ENCODE measurements around the gene RALGDS. TPM values are rescaled to one million over a fixed set of nuclear protein-coding genes. Genes with fewer than 3 reads are reported as not detected.

The RALGDS gene
- total RNA-seq, 2 donors from 2014 or later = 27.8 to 64.6 TPM

DNA sequence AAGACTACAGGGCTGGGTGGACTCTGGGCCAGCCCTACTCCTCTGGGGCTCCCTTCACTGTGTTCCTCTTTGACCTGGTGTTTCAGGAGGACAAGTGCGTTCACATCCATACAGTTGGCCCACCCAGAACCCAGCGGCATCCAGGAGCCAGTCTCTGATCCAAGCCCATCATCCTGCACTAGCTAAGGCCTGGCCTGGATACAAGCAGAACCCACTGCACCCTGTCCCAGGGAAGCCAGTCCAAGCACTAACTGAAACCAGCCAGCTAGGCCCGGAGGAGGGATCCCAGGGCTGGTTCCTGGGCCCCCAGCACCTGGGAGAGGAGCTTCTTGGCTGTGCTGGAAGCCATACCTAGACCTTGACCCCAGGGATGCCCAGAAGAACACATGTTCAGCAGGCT is 46.7 kb upstream of the RALGDS start:
- Histone ChIP-seq H3K4me3 (no peak overlapping the region), H3K4me1 (peaks cover 15% of the 10 kb centered on the region), H3K9me3 (no peaks in the 10 kb centered on the region), H3K36me3 (replicated peaks in 1 of 2; ENCODE audit: insufficient read depth in 1 of 2, low read depth in 2 of 2) (no peaks in the 10 kb centered on the region), H3K27ac (no peak overlapping the region), H3K27me3 (no peaks in the 10 kb centered on the region)
- TF ChIP-seq, protein P1, sequence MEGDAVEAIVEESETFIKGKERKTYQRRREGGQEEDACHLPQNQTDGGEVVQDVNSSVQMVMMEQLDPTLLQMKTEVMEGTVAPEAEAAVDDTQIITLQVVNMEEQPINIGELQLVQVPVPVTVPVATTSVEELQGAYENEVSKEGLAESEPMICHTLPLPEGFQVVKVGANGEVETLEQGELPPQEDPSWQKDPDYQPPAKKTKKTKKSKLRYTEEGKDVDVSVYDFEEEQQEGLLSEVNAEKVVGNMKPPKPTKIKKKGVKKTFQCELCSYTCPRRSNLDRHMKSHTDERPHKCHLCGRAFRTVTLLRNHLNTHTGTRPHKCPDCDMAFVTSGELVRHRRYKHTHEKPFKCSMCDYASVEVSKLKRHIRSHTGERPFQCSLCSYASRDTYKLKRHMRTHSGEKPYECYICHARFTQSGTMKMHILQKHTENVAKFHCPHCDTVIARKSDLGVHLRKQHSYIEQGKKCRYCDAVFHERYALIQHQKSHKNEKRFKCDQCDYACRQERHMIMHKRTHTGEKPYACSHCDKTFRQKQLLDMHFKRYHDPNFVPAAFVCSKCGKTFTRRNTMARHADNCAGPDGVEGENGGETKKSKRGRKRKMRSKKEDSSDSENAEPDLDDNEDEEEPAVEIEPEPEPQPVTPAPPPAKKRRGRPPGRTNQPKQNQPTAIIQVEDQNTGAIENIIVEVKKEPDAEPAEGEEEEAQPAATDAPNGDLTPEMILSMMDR (IDR thresholded peaks at IDR 0.05) = no peak
- TF ChIP-seq POLR2A (IDR thresholded peaks at IDR 0.05) = no peak
- intact Hi-C loops (cut with DNase I) = no loop called here
- DNase-seq (no peak), ATAC-seq (no peak)
- WGBS, 2 donors = 75 to 100% methylated on average over 1 to 2 of the region's 3 CpGs

DNA sequence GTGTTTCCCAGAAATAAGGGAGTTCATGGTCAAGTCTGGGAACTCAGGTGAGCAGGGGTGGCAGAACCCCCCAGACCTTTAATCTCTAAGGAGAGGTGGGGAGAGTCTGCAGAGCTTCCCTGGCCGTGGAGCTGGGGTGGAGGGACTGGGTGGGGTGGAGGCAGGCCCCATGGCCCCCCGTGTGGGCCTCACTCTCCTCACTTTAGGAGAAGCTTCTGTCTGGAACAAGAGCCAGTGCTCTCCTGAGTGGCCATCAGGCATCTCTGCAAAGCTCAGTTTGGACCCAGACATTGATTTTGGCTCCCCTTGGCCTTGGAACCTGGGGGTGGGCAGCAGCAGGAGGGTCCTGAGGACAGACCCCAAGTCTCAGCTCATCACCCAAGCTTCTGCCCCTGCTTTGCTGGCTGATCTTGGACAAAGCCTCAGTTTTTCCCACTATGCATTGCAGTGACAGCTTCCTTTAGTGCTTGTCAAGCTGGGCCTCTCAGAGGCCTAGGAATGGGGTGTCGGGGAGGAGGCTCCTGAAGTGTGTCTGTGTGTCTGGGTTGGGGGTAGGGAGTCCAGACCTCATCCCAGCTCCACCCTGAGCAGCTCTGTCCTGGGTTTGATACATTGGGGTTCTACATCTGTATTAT is 46.2 kb upstream of the RALGDS start:
- no peak for ATAC-seq
- Histone ChIP-seq H3K27me3 (no peaks in the 10 kb centered on the region), H3K4me3 (no peak overlapping the region), H3K9me3 (no peaks in the 10 kb centered on the region), H3K36me3 (replicated peaks in 1 of 2; ENCODE audit: insufficient read depth in 1 of 2, low read depth in 2 of 2) (no peaks in the 10 kb centered on the region), H3K27ac (no peak overlapping the region), H3K4me1 (peaks cover 17% of the 10 kb centered on the region)
- intact Hi-C loops (cut with DNase I) = no loop called here
- WGBS, 2 donors = 66 to 80% methylated on average over 1 to 3 of the region's 3 CpGs
- no peak for DNase-seq
- TF ChIP-seq, protein P1 (IDR thresholded peaks at IDR 0.05) = no peak
- TF ChIP-seq POLR2A (IDR thresholded peaks at IDR 0.05) = no peak

DNA sequence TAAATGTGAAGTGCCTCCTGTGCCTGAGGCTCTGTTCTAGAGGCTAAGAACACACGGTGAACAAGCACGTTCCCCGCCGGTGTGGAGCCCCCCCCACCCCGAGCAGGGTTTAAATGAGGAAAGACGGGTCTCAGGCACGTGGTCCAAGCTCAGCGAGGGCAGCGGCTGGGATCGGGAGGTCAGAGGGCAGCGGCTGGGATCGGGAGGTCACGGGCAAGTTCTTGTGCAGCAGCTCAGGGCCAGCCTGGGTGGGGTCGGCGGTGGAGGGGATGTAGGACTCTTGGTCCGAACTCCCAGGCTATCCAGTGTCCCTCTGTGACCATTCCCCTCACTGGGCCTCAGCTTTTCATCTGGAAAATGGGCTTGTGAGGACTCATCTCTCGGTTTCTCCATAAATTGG is 45.4 kb upstream of the RALGDS start:
- Histone ChIP-seq H3K4me1 (peaks cover 17% of the 10 kb centered on the region), H3K36me3 (replicated peaks in 1 of 2; ENCODE audit: insufficient read depth in 1 of 2, low read depth in 2 of 2) (no peaks in the 10 kb centered on the region), H3K9me3 (no peaks in the 10 kb centered on the region), H3K27ac (no peak overlapping the region), H3K4me3 (no peak overlapping the region), H3K27me3 (no peaks in the 10 kb centered on the region)
- ATAC-seq = no peak
- intact Hi-C loops (cut with DNase I) = no loop called here
- WGBS, 2 donors = 79 to 80% methylated on average over 12 to 17 of the region's 17 CpGs
- TF ChIP-seq, protein P1 (IDR thresholded peaks at IDR 0.05) = no peak
- TF ChIP-seq POLR2A (IDR thresholded peaks at IDR 0.05) = no peak
- DNase-seq = no peak

DNA sequence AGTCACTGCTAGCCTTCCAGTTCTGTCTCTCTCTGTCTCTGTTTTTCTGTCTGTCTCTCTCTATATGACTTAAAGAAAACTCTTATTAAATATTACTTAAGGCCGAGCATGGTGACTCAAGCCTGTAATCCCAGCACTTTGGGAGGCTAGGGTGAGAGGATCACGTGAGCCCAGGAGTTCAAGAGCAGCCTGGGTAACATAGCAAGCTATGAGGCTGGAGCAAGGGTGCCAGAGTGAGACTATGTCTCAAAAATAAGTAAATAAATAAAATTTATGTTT is 44.4 kb upstream of the RALGDS start:
- Histone ChIP-seq H3K36me3 (replicated peaks in 1 of 2; ENCODE audit: insufficient read depth in 1 of 2, low read depth in 2 of 2) (no peaks in the 10 kb centered on the region), H3K9me3 (no peaks in the 10 kb centered on the region), H3K4me1 (peaks cover 17% of the 10 kb centered on the region), H3K4me3 (no peak overlapping the region), H3K27ac (no peak overlapping the region), H3K27me3 (no peaks in the 10 kb centered on the region)
- DNase-seq (no peak), ATAC-seq (no peak)
- TF ChIP-seq POLR2A (IDR thresholded peaks at IDR 0.05) = no peak
- TF ChIP-seq, protein P1 (IDR thresholded peaks at IDR 0.05) = no peak
- intact Hi-C loops (cut with DNase I) = no loop called here
- 82 to 90% methylated on average over 2 of the region's 2 CpGs for WGBS, 2 donors

DNA sequence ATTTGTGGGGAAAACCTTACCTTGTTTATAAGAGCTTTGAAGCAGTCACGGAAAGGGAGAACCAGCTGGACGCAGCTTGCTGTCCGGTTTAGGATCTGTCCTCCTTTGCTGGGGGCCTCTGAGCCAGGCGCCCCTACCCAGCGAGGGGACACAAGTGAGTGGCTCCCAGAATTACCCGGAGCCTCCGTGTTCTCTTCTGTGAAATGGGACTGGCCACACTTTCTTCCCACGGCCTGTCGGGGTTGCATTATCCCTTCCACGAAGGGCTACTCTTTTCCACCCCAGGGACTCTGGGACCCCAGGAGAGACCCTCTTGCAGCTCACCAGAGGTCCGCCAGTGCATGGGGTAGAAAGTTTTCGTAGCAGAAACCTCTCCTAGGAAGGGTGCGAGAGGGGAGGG is 43.2 kb upstream of the RALGDS start:
- H3K9me3 ChIP-seq = no peaks in the 10 kb centered on the region
- peak overlapping the region; percentile 38 to 51 for H3K4me3 ChIP-seq
- WGBS, 2 donors = 76 to 82% methylated on average over 13 of the region's 13 CpGs
- TF ChIP-seq POLR2A (IDR thresholded peaks at IDR 0.05) = no peak
- TF ChIP-seq, protein P1 (IDR thresholded peaks at IDR 0.05) = no peak
- no peak for DNase-seq
- no peak for ATAC-seq
- peak overlapping the region in 1 of 4 donors; percentile 50 for H3K27ac ChIP-seq
- intact Hi-C loops (cut with DNase I) = no loop called here
- H3K27me3 ChIP-seq = no peaks in the 10 kb centered on the region
- peaks cover 17% of the 10 kb centered on the region for H3K4me1 ChIP-seq
- no peaks in the 10 kb centered on the region for H3K36me3 ChIP-seq (replicated peaks in 1 of 2; ENCODE audit: insufficient read depth in 1 of 2, low read depth in 2 of 2)
